COLO668 (cell line): ENCODE data around the gene ST6GAL1.

Experiments used
- DNase-seq: peaks from one replicate; lab custom pipeline; 2025; ENCODE audit not compliant: unreplicated experiment; lab: John Stamatoyannopoulos, UW

The ST6GAL1 gene

DNA sequence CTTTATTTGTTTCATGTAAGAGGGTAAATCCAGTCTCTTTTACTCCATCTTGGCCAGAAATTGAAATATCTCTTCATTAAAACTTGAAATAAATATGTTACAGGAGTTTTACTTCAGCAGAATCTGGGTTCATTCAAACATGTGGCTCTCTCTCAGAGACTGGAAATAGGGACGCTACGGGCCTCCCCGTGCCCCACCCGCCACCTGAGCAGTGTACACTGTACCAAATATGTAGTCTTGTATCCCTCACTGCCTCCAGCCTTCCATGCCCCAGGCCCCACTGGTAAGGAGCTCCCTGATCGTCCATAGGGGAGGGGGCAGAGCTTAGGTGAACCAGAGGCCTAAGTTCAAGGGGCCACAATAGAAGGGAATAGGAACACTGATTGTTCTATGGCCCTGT, 172.9 kb downstream of the ST6GAL1 start:
- DNase-seq: no peak

DNA sequence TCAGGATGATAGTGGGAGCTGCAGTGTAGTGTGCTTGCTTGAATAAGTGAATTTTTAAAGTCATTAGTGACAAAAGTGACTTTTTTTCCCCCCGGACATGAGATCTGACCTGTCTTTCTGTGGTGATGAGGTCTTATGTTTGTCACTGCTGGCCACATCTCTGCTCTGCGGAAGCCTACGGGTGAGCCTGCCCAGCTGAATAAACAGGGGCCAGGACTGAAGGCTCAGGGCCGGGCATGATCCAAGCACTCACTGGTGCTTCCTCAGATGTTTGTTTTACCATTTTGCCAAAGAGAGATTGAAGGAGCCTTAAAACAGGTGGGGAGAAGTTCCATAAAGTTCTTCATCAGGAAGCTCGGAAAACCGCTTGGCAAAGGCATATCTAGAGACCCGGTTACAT, 174.0 kb downstream of the ST6GAL1 start:
- DNase-seq: no peak

DNA sequence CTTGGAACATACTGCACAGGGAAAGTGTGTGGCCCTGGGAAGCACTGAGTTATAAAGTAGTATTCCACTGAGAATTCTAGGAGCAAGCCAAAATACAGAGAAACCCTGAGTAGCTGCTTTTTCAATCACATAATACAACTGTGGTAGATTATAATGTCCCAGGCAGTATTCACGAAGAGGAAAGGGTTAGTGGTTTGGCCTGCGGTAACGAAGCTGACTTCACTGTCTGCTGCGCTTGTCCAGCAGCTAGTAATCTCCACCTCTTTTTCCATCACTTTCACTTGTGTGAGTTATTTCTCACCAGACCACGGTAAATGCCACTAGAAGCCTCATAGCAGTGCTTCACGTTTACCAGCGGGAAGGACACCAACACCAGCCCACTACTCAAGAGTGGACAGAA, 174.6 kb downstream of the ST6GAL1 start:
- DNase-seq: no peak

DNA sequence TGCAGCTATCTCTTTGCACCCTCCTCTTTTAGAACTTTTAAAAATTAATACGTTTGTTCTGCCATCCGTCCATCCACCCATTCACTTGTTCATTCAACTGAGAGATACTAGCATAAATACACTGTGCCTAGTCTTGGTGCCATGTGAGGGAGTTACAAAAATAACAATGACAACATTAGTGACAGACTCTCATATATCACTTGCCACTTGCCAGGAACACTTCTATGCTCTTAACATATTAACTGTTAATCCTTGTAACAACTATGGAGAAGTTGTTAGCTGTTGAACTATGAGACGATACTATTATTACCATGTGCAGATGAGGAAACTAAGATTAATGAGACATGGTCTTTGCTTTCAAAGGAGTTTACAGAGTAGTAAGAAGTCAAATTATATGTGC, 175.4 kb downstream of the ST6GAL1 start:
- no peak for DNase-seq

DNA sequence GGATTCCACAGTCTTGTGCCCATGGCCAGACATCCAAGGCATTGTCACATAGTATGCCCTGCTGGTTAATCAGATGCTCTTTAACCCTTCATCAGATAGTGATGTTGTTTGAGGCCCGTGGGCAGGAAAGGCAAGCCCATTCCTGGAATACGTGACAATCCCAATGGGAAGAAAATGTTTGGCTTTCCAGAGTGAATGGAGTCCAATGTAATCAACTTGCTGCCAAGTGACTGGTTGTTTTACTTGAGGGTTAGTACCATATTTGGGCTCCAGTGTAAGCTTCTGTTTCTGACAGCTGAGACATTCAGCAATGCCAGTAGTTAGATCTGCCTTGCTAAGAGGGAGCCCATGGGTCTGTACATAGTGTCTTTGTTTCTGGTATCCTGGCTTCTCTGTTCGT, 177.7 kb downstream of the ST6GAL1 start:
- DNase-seq: no peak

DNA sequence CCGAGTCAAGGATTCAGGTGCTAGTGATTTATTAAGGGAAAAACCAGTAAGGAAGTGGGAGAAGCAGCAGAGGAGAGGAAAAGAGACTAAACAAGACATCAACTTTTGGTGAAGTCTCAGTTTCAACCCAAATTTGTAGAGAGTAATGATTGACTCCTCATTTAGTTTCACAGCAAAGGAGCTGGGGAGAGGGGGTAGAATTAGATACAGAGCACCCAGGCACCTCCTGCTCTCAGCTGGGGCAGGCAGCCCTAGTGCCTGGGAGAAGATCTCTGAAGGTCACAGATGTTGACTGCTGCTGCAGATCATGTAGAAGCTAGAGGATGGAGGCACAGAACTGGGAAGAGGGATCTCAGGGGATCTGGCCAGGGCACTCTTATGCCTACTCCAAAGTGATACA, 179.8 kb downstream of the ST6GAL1 start:
- no peak for DNase-seq

DNA sequence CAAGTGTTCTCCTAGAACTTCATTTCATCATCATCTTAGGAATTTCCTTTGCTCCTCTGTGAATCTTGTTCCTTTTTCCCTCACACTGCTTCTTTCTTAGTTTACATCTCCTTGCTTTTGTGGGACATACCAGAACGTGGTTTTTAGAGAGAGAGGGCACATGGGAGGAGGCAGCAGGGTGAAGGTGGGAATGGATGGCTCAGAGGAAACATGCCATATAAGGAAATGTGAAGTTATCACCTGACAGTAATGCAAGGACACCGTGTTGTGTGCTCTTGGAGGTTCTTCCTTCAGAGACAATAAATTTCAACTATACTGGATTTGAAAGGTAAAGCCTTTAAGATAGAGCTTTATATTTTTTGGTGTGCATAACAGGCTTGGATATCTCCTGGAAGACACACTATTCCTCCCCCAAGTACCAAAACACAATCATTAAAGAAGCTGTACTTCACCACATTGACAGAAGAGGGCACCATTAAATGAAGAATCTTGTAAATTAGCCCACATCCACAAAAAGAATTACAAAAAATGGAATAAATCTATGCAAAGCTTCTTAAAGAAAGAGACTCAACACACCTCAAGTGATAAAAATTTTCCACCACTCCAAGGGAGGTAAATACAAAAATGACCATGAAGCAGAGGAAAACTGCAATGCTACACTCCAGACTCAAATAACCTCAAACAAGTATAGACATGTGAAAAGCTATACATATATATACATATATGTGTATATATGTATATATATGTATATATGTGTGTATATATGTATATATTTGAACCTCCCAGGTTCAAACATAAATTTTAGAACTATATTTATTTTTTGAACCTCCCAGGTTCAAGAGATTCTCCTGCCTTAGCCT, 182.8 kb downstream of the ST6GAL1 start:
- DNase-seq: no peak

DNA sequence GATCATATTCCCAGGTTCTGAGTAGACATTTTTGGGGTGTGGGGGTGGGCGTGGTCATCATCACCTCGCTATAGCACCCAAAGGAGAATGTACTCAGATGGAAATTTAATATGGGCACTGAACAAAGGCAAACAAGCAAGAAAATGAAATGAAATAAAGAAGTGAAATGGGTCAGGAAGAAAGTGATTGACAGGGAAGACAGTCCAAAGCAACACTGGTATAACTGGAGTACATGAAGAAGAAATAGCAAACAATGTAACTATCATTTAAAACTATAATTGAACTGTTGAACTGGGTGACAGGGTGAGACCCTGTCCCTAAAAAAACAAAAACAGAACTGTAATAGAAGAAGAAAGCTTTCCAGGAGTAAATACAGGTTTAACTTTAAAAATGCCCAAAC, 184.2 kb downstream of the ST6GAL1 start:
- DNase-seq: no peak

DNA sequence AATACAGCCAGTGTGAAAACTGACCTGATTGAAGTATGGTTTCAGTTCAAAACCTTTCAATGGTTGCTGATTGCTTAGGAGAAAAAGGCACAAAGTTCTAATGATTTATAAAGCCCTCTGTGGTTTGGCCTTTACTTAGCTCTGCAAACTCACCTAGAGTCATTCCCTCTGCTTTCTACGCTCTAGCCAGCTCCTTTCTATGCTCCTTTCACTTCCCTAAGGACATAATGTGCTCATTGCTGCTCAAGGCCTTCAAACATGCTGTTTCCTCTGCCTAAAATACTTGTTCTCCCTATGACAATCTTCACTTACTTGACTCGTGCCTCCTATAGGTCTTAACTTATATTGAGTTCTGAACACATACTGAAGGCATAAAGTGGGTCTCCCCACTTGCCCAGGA, 190.0 kb downstream of the ST6GAL1 start:
- DNase-seq: no peak

DNA sequence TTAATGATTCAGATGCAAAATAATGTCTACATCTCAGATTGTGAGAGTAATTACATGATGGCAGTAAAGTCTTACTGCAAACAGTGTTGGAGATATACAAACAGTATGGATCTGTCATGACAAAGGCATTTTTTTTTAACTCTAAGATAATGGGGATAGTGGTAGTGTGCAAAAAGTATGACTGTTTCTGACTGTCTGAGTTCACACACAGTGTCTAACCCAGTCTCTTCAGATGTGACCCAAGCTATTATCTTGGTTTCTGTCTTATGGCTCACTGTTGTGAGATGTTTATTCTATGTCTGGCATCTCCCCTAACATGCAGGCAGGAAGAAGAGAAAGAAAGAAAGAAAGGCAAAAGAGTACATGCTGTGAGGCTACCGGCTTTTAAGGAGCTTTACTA, 191.9 kb downstream of the ST6GAL1 start:
- DNase-seq: no peak

DNA sequence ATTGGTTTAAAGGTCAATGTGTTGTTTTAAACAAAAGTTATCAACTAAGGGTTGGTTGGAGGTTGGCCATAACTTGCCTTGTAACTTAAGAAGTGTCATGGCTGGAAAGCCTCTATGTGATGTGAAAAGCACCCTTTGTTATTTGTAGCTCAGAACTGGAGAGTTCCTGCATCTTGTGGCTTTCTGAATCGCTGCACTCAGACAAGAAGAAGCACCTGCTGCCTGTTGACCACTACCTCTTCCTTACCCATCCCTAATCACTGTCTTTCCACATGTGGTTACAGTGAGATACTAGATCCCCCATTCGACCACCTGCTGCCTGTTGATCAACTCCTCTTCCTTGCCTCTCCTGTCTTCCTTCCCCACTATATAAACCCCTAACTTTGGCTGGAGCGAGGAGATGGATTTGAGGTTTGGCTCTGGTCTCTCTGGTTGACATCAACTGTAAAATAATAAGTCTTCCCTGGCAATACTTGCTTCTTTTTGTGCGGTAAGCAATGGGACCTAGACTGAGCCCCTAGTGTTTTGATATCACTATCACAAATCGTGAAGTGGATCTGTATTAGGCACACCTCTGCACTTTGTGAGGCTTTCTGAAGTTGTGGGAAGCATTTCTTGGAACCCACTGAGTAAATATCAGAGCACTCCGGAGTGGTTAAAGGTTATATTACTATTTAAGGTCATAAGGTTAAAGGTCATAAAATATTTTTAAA, 195.1 kb downstream of the ST6GAL1 start:
- DNase-seq: no peak
